Mesendoderm (in vitro differentiated cells): ENCODE data around the gene SIRPA.

Experiments
- DNase-seq: peaks from one replicate; pipeline ENCODE4 v3.0.0; 2013
- H2AK5ac ChIP-seq: 2 replicates; pipeline ENCODE4 v1.6.1; 2013; ENCODE audit warnings: low read length, inconsistent platforms
- H2BK120ac ChIP-seq: 2 replicates; pipeline ENCODE4 v1.6.1; 2013; ENCODE audit warnings: low read depth, mild to moderate bottlenecking, low read length, moderate library complexity, mixed read lengths
- H2BK15ac ChIP-seq: replicated peaks from 2 replicates; pipeline ENCODE4 v1.6.1; 2013; ENCODE audit warnings: low read depth, mild to moderate bottlenecking, moderate library complexity
- H2BK5ac ChIP-seq: 2 replicates; pipeline ENCODE4 v1.6.1; 2013; ENCODE audit warnings: low read length, inconsistent platforms
- H3K18ac ChIP-seq: 2 replicates; pipeline ENCODE4 v1.6.1; 2013; ENCODE audit warnings: mild to moderate bottlenecking, low read length, mixed read lengths
- H3K23ac ChIP-seq: one replicate; pipeline ENCODE4 v1.6.1; 2013; ENCODE audit warnings: low read length
- H3K27ac ChIP-seq: 2 replicates; pipeline ENCODE4 v1.5.1; 2013; ENCODE audit warnings: low read depth, mild to moderate bottlenecking, inconsistent platforms, low read length, moderate library complexity
- H3K27me3 ChIP-seq: 2 replicates; pipeline ENCODE4 v1.6.1; 2013; ENCODE audit warnings: low read length, control low read depth, mild to moderate bottlenecking, inconsistent platforms; ENCODE audit not compliant: insufficient read depth, poor library complexity
- H3K36me3 ChIP-seq: 2 replicates; pipeline ENCODE4 v1.6.1; 2013; ENCODE audit warnings: low read length, inconsistent platforms; ENCODE audit not compliant: control insufficient read depth, insufficient read depth
- H3K4ac ChIP-seq: one replicate; pipeline ENCODE4 v1.6.1; 2013; ENCODE audit warnings: low read depth, mild to moderate bottlenecking, low read length, moderate library complexity
- H3K4me1 ChIP-seq: 2 replicates; pipeline ENCODE4 v1.6.1; 2013; ENCODE audit warnings: low read depth, low read length, inconsistent platforms; ENCODE audit not compliant: control insufficient read depth
- H3K4me2 ChIP-seq: 2 replicates; pipeline ENCODE4 v1.6.1; 2013; ENCODE audit warnings: low read length
- H3K4me3 ChIP-seq: 2 replicates; pipeline ENCODE4 v1.5.1; 2013; ENCODE audit warnings: mild to moderate bottlenecking, low read length
- H3K56ac ChIP-seq: one replicate; pipeline ENCODE4 v1.6.1; 2013; ENCODE audit warnings: low read length
- H3K79me1 ChIP-seq: 2 replicates; pipeline ENCODE4 v1.6.1; 2013; ENCODE audit warnings: low read length, inconsistent platforms
- H3K79me2 ChIP-seq: 2 replicates; pipeline ENCODE4 v1.6.1; 2013; ENCODE audit warnings: mild to moderate bottlenecking, low read length; ENCODE audit not compliant: control insufficient read depth, insufficient read depth
- H3K9ac ChIP-seq: 2 replicates; pipeline ENCODE4 v1.6.1; 2013; ENCODE audit warnings: low read length, inconsistent platforms
- H4K5ac ChIP-seq: one replicate; pipeline ENCODE4 v1.6.1; 2013; ENCODE audit warnings: low read length
- H4K8ac ChIP-seq: one replicate; pipeline ENCODE4 v1.6.1; 2013; ENCODE audit warnings: low read depth, mild to moderate bottlenecking, control low read depth, low read length, moderate library complexity
- WGBS: extraction: QIAGEN DNeasy Blood & Tissue Kit; methylation state at CpG from one replicate; pipeline ENCODE4 v1.1.7; 2013; ENCODE audit warnings: low lambda C conversion rate, missing lambda C conversion rate; ENCODE audit not compliant: insufficient coverage; ENCODE audit errors: extremely low coverage; 5-methylcytosine and 5-hydroxymethylcytosine counted together

SIRPA gene

DNA sequence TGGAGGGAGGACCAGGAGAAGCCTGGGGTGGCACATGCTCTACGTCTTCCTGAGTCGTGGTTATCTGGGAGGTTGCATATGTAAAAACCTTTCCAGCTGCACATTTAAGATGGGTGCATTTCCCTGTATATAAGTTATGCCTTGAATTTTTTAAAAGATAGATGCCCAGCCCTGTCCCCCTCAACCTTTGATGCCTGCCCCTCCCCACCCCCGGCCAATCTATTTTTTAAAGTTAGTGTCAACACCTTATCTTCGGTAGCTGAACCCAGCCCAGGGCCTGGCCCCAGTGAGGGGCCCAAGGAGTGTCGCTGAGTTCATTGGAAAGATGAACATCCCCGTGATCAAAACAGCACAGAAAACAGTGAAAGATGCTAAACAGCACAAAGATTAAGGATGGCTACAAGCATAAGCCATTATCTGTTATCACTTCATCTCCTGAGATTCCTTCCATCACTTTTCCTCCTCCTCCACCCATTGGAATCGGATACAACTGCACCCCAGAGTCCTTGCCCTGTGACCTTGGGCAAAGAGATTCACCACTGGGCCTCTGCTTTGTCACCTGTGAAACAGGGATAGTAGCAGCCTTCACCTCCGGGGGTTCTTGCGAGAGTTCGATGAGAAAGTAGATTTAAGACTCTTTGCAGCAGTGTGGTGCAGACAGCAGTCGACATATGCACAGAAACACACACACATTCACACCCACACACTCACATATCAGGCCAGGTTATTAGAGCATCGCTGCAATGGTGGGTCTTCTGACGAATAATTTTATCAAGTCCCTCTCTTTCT lies 47.5 kb downstream of the SIRPA start:
- Histone ChIP-seq H3K56ac (no peak overlapping the region), H3K4me3 (no peak overlapping the region), H2AK5ac (no peak overlapping the region), H2BK15ac (no peak overlapping the region), H3K36me3 (no peaks in the 10 kb centered on the region), H3K9ac (no peak overlapping the region), H4K8ac (no peak overlapping the region), H3K4me1 (peaks cover 3% of the 10 kb centered on the region), H3K18ac (no peak overlapping the region), H3K4me2 (no peak overlapping the region), H3K27me3 (peaks cover 2% of the 10 kb centered on the region), H4K5ac (no peak overlapping the region), H3K4ac (no peak overlapping the region), H2BK120ac (no peak overlapping the region), H2BK5ac (no peak overlapping the region), H3K23ac (no peak overlapping the region), H3K79me1 (no peaks in the 10 kb centered on the region), H3K27ac (no peak overlapping the region), H3K79me2 (no peaks in the 10 kb centered on the region)
- no peak for DNase-seq
- WGBS = no CpG with 5 or more reads among the region's 13 CpGs

GRCh38 chr20:1943275-1944002 lies 48.2 kb downstream of the SIRPA start:
- no peaks in the 10 kb centered on the region for H3K79me1 ChIP-seq
- no peak overlapping the region for H4K8ac ChIP-seq
- no peak overlapping the region for H3K56ac ChIP-seq
- H3K4me2 ChIP-seq = no peak overlapping the region
- no peak overlapping the region for H3K4me3 ChIP-seq
- H2BK120ac ChIP-seq = no peak overlapping the region
- no peak overlapping the region for H3K23ac ChIP-seq
- H3K27me3 ChIP-seq = peaks cover 2% of the 10 kb centered on the region
- no peak overlapping the region for H2BK5ac ChIP-seq
- no peak overlapping the region for H3K9ac ChIP-seq
- no peaks in the 10 kb centered on the region for H3K79me2 ChIP-seq
- no peak for DNase-seq
- no peak overlapping the region for H3K27ac ChIP-seq
- peaks cover 3% of the 10 kb centered on the region for H3K4me1 ChIP-seq
- H3K18ac ChIP-seq = no peak overlapping the region
- whole genome bisulfite sequencing = no CpG with 5 or more reads among the region's 8 CpGs
- H2BK15ac ChIP-seq = no peak overlapping the region
- no peak overlapping the region for H2AK5ac ChIP-seq
- no peak overlapping the region for H4K5ac ChIP-seq
- H3K4ac ChIP-seq = no peak overlapping the region
- no peaks in the 10 kb centered on the region for H3K36me3 ChIP-seq

DNA sequence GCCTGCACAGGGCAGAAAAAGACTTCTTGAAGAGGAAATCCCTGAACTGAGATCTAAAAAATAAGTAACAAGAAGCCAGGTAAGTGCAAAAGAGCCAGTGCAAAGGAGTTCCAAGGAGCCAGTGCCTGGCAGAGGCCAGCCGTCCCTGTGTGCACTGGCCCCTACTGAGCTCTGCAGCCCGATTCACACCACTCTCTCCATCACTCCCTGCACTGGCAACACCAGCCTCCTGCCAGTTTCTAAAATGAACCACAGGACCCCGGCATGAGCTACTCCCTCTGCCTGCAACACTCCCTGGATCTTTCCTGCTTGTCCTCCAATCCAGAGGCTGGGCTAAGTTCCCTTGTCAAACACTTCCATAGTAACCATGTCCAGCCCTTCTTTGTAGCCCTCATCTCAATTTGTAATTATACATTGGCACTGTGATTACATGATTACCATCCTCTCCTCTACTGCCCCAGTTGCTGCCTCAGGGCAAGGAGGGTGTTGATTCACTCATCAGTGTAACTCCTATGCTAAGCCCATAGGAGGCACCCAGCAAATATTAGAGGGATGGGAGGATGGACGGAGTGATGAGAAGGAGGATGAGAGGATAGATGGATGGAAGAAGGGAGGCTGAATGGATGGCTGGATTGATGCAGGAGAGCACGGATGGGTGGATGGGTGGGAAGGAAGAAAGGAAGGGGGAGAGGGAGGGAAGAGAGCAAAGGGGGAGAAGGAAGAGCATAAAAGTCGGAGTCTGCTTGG lies 49.3 kb downstream of the SIRPA start:
- H3K23ac ChIP-seq = no peak overlapping the region
- no peak overlapping the region for H4K5ac ChIP-seq
- H3K27me3 ChIP-seq = peaks cover 2% of the 10 kb centered on the region
- H4K8ac ChIP-seq = no peak overlapping the region
- H3K4me2 ChIP-seq = no peak overlapping the region
- no peaks in the 10 kb centered on the region for H3K79me1 ChIP-seq
- no peak overlapping the region for H2BK15ac ChIP-seq
- H2BK120ac ChIP-seq = no peak overlapping the region
- no peak overlapping the region for H3K27ac ChIP-seq
- DNase-seq = no peak
- no peaks in the 10 kb centered on the region for H3K79me2 ChIP-seq
- H3K9ac ChIP-seq = no peak overlapping the region
- no peak overlapping the region for H3K18ac ChIP-seq
- WGBS = no CpG with 5 or more reads among the region's 6 CpGs
- H3K4ac ChIP-seq = no peak overlapping the region
- no peak overlapping the region for H2AK5ac ChIP-seq
- no peaks in the 10 kb centered on the region for H3K36me3 ChIP-seq
- H3K4me1 ChIP-seq = peaks cover 3% of the 10 kb centered on the region
- no peak overlapping the region for H3K4me3 ChIP-seq
- no peak overlapping the region for H2BK5ac ChIP-seq
- no peak overlapping the region for H3K56ac ChIP-seq

GRCh38 chr20:1945134-1945618 lies 50.0 kb downstream of the SIRPA start:
- Histone ChIP-seq H3K23ac (no peak overlapping the region), H2BK5ac (no peak overlapping the region), H3K4me2 (no peak overlapping the region), H3K18ac (no peak overlapping the region), H3K36me3 (no peaks in the 10 kb centered on the region), H3K9ac (no peak overlapping the region), H3K79me1 (no peaks in the 10 kb centered on the region), H2BK15ac (no peak overlapping the region), H3K79me2 (no peaks in the 10 kb centered on the region), H3K4ac (no peak overlapping the region), H3K27me3 (peaks cover 2% of the 10 kb centered on the region), H3K56ac (no peak overlapping the region), H4K8ac (no peak overlapping the region), H4K5ac (no peak overlapping the region), H2BK120ac (no peak overlapping the region), H2AK5ac (no peak overlapping the region), H3K4me1 (peaks cover 3% of the 10 kb centered on the region), H3K27ac (no peak overlapping the region), H3K4me3 (no peak overlapping the region)
- no CpG with 5 or more reads among the region's 9 CpGs for WGBS
- DNase-seq = no peak

GRCh38 chr20:1945660-1946059 lies 50.5 kb downstream of the SIRPA start:
- no peaks in the 10 kb centered on the region for H3K79me1 ChIP-seq
- H2BK120ac ChIP-seq = no peak overlapping the region
- H3K36me3 ChIP-seq = no peaks in the 10 kb centered on the region
- DNase-seq = no peak
- no peak overlapping the region for H3K4me2 ChIP-seq
- no peak overlapping the region for H2AK5ac ChIP-seq
- H4K8ac ChIP-seq = no peak overlapping the region
- H3K27me3 ChIP-seq = peaks cover 2% of the 10 kb centered on the region
- H2BK5ac ChIP-seq = no peak overlapping the region
- no CpG with 5 or more reads among the region's 7 CpGs for WGBS
- H3K23ac ChIP-seq = no peak overlapping the region
- H3K4me1 ChIP-seq = peaks cover 3% of the 10 kb centered on the region
- H3K56ac ChIP-seq = no peak overlapping the region
- no peak overlapping the region for H2BK15ac ChIP-seq
- no peak overlapping the region for H3K27ac ChIP-seq
- no peak overlapping the region for H3K9ac ChIP-seq
- H3K18ac ChIP-seq = no peak overlapping the region
- H3K4ac ChIP-seq = no peak overlapping the region
- H3K79me2 ChIP-seq = no peaks in the 10 kb centered on the region
- H4K5ac ChIP-seq = no peak overlapping the region
- no peak overlapping the region for H3K4me3 ChIP-seq
